Measurements from ENCODE around the gene ZNF620.
"Not testable (repeated sequence)": the region's sequence is repeated elsewhere in the genome, so short reads cannot be mapped to it uniquely, and the experiment has no call there.

DNA sequence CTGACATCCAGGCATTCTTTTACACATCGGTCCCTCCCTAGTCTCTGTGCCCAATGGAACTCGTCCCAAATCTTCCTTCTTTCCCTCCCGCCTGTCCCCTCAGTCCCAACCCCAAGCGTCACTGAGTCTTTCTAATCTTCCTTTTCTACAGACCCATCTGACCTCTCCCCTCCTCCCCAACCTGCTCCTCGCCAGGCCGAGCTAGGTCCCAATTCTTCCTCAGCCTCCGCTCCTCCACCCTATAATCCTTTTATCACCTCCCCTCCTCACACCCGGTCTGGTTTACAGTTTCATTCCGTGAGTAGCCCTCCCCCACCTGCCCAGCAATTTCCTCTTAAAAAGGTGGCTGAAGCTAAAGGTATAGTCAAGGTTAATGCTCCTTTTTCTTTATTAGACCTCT, 56.6 kb downstream of the ZNF620 start:
- TF ChIP-seq, protein P1, sequence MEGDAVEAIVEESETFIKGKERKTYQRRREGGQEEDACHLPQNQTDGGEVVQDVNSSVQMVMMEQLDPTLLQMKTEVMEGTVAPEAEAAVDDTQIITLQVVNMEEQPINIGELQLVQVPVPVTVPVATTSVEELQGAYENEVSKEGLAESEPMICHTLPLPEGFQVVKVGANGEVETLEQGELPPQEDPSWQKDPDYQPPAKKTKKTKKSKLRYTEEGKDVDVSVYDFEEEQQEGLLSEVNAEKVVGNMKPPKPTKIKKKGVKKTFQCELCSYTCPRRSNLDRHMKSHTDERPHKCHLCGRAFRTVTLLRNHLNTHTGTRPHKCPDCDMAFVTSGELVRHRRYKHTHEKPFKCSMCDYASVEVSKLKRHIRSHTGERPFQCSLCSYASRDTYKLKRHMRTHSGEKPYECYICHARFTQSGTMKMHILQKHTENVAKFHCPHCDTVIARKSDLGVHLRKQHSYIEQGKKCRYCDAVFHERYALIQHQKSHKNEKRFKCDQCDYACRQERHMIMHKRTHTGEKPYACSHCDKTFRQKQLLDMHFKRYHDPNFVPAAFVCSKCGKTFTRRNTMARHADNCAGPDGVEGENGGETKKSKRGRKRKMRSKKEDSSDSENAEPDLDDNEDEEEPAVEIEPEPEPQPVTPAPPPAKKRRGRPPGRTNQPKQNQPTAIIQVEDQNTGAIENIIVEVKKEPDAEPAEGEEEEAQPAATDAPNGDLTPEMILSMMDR (IDR thresholded peaks at IDR 0.05): not testable (repeated sequence)
- TF ChIP-seq POLR2A (IDR thresholded peaks at IDR 0.05): not testable (repeated sequence)
